MCF 10A (cell line): ENCODE measurements around the gene SPTSSA. TPM values are rescaled to one million over a fixed set of nuclear protein-coding genes. Genes with fewer than 3 reads are reported as not detected.

Experiments used
- BruUV-seq: library from RNA; stranded (reverse); fragments of 400-500 nt; replicated peaks from 2 replicates; lab custom pipeline; 2021; lab: Mats Ljungman, UMichigan
- CTCF ChIA-PET: fragments of 300-600 bp; sonication (Branson Sonifier 250); formaldehyde crosslinking; extraction: SDS; loops from one replicate; lab custom pipeline; 2021; ENCODE audit warnings: antibody characterized with exemption, inconsistent platforms; lab: Yijun Ruan, JAX
- POLR2A ChIA-PET: fragments of 300-600, 350-650 bp; sonication (Branson Sonifier 250); formaldehyde crosslinking; extraction: SDS; loops from one replicate; lab custom pipeline; 2020; ENCODE audit warnings: antibody characterized with exemption, inconsistent platforms; lab: Yijun Ruan, JAX
- DNase-seq: peaks from one replicate; pipeline ENCODE4 v3.0.0-alpha.2; 2018; ENCODE audit not compliant: unreplicated experiment
- H3K27ac Mint-ChIP-seq: one replicate; pipeline ENCODE4 v1.8.0; 2022; ENCODE audit warnings: mild to moderate bottlenecking, low read depth, mixed read lengths; ENCODE audit not compliant: unreplicated experiment
- H3K27me3 Mint-ChIP-seq: one replicate; pipeline ENCODE4 v1.8.0; 2022; ENCODE audit warnings: mixed read lengths; ENCODE audit not compliant: insufficient read depth, unreplicated experiment
- H3K36me3 Mint-ChIP-seq: one replicate; pipeline ENCODE4 v1.8.0; 2022; ENCODE audit warnings: mild to moderate bottlenecking, moderate library complexity, mixed read lengths; ENCODE audit not compliant: insufficient read depth, unreplicated experiment
- H3K4me1 Mint-ChIP-seq: one replicate; pipeline ENCODE4 v1.8.0; 2022; ENCODE audit warnings: mixed read lengths; ENCODE audit not compliant: insufficient read depth, unreplicated experiment
- H3K4me3 Mint-ChIP-seq: one replicate; pipeline ENCODE4 v1.8.0; 2022; ENCODE audit warnings: mild to moderate bottlenecking, moderate library complexity, mixed read lengths; ENCODE audit not compliant: unreplicated experiment
- H3K9me3 Mint-ChIP-seq: one replicate; pipeline ENCODE4 v1.8.0; 2022; ENCODE audit warnings: mixed read lengths; ENCODE audit not compliant: unreplicated experiment
- intact Hi-C: fragments of 100-400 bp; cut with micrococcal nuclease; formaldehyde crosslinking; loops from 2 replicates; pipeline ENCODE4 v1.14.1; 2022
- total RNA-seq: library from RNA; stranded (reverse); gene quantifications from 2 replicates; pipeline ENCODE4 v1.2.3, GENCODE V29; 2022
- TF ChIP-seq, protein P1 (sequence below): fragments of 200-600 bp; IDR thresholded peaks from one replicate; pipeline ENCODE4 v1.8.0; 2022; ENCODE audit warnings: antibody characterized with exemption, mild to moderate bottlenecking; ENCODE audit not compliant: unreplicated experiment

The SPTSSA gene
- total RNA-seq, 1 experiment from 2014 or later, result 30.5 TPM

DNA sequence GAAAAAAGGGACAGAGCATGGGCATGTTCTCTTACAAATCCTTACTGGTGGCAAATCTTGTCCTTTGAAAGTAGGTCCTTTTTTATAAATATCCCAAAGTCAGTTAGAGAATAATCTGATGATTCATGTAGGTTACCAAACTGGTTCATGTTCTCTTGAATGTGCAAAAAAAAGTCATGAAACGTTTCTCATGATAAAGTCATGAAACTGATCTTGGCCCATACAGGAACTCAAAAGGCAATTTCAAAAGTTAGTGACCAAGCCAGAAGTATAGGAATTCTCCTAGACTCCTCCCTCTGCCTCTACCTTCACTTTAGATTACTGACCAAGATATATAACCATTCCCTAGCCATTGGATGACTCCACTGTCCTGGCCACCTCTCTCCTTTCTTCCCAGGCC is 27.3 kb upstream of the SPTSSA start:
- POLR2A ChIA-PET, result no interaction called here
- H3K27ac Mint-ChIP-seq, result no peak overlapping the region
- no peaks in the 10 kb centered on the region for H3K27me3 Mint-ChIP-seq
- TF ChIP-seq, protein P1, sequence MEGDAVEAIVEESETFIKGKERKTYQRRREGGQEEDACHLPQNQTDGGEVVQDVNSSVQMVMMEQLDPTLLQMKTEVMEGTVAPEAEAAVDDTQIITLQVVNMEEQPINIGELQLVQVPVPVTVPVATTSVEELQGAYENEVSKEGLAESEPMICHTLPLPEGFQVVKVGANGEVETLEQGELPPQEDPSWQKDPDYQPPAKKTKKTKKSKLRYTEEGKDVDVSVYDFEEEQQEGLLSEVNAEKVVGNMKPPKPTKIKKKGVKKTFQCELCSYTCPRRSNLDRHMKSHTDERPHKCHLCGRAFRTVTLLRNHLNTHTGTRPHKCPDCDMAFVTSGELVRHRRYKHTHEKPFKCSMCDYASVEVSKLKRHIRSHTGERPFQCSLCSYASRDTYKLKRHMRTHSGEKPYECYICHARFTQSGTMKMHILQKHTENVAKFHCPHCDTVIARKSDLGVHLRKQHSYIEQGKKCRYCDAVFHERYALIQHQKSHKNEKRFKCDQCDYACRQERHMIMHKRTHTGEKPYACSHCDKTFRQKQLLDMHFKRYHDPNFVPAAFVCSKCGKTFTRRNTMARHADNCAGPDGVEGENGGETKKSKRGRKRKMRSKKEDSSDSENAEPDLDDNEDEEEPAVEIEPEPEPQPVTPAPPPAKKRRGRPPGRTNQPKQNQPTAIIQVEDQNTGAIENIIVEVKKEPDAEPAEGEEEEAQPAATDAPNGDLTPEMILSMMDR, result no peak
- H3K4me1 Mint-ChIP-seq, result peaks cover 8% of the 10 kb centered on the region
- H3K9me3 Mint-ChIP-seq, result no peaks in the 10 kb centered on the region
- H3K4me3 Mint-ChIP-seq, result no peak overlapping the region
- intact Hi-C loops, result no loop called here
- H3K36me3 Mint-ChIP-seq, result no peaks in the 10 kb centered on the region
- no TSS peak for BruUV-seq
- CTCF ChIA-PET, result no interaction called here
- DNase-seq, result no peak

DNA sequence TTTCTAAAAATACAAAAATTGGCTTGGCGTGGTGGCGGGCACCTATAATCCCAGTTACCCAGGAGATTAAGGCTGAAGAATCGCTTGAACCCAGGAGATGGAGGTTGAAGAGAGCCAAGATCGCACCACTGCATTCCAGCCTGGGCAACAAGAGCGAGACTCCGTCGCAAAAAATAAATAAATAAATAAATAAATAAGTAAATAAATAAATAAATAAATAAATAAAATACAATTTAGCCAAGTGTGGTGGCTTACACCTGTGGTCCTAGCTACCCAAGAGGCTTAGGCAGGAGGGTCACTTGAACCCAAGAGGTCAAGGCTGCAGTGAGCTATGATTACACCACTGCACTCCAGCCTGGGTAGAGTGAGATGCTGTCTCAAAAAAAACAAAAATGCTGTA is 26.5 kb upstream of the SPTSSA start:
- H3K4me1 Mint-ChIP-seq, result peaks cover 8% of the 10 kb centered on the region
- no peaks in the 10 kb centered on the region for H3K9me3 Mint-ChIP-seq
- BruUV-seq, result no TSS peak
- no peaks in the 10 kb centered on the region for H3K36me3 Mint-ChIP-seq
- ChIA-PET CTCF (interaction anchor here (0.5 to 0.6 kb wide), 3 partner anchors 11 to 1981 kb away, joined by 3 read pairs; no protein-coding TSS in a partner anchor), POLR2A (interaction anchor here (0.7 kb wide), 1 partner anchor 78 kb away, joined by 3 read pairs; no protein-coding TSS in a partner anchor)
- H3K4me3 Mint-ChIP-seq, result no peak overlapping the region
- DNase-seq, result no peak
- intact Hi-C loops, result no loop called here
- no peaks in the 10 kb centered on the region for H3K27me3 Mint-ChIP-seq
- no peak overlapping the region for H3K27ac Mint-ChIP-seq
- TF ChIP-seq, protein P1, result no peak

DNA sequence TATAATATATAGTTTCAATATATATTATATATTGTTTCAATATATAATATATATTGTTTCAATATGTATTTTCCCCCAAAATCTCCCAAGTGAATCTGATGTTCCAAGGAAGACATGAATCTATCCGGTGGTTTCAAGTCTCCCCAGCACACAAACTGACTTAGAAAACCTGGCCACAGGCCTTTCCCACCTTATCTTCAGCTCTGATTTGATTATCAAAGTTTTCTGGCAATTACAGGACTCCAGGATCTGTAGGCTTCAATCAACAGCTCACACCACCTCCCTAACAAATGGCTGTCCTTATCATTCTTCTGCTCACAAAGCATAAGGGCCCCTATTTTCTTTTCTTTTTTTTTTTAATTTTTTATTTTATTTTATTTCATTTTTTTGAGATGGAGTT is 22.7 kb upstream of the SPTSSA start:
- Mint-ChIP-seq H3K36me3 (no peaks in the 10 kb centered on the region), H3K4me1 (no peaks in the 10 kb centered on the region), H3K27me3 (no peaks in the 10 kb centered on the region), H3K27ac (no peak overlapping the region), H3K9me3 (no peaks in the 10 kb centered on the region), H3K4me3 (no peak overlapping the region)
- TF ChIP-seq, protein P1, result no peak
- DNase-seq, result no peak
- CTCF ChIA-PET, result interaction anchor here (1.1 kb wide), 1 partner anchor 155 kb away, joined by 3 read pairs; no protein-coding TSS in a partner anchor
- BruUV-seq, result no TSS peak
- intact Hi-C loops, result no loop called here
- POLR2A ChIA-PET, result no interaction called here

DNA sequence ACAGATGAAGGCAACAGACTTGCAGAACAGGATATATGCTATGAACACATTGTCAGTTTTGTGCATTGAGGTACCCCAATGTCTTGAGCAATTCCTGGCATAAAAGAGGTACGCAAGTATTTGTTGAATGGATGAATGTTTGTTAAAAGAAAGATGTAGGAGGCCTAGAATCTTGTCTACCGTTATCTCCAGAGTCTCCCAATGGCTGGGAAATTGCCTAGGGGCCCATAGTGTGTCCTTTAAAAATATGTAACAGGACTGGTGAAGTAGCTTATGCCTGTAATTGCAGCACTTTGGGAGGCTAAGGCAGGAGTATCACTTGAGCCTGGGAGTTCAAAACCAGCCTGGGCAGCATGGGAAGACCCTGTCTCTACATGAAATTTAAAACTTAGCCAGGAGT is 20.4 kb upstream of the SPTSSA start:
- intact Hi-C loops, result no loop called here
- no peak overlapping the region for H3K4me3 Mint-ChIP-seq
- ChIA-PET CTCF (interaction anchor here (1.0 kb wide), 1 partner anchor 16 kb away, joined by 3 read pairs; no protein-coding TSS in a partner anchor), POLR2A (interaction anchor here (1.5 kb wide), 1 partner anchor 14 kb away, joined by 3 read pairs; no protein-coding TSS in a partner anchor)
- no peaks in the 10 kb centered on the region for H3K9me3 Mint-ChIP-seq
- no TSS peak for BruUV-seq
- H3K27me3 Mint-ChIP-seq, result no peaks in the 10 kb centered on the region
- H3K36me3 Mint-ChIP-seq, result no peaks in the 10 kb centered on the region
- no peaks in the 10 kb centered on the region for H3K4me1 Mint-ChIP-seq
- no peak for DNase-seq
- TF ChIP-seq, protein P1, result no peak
- no peak overlapping the region for H3K27ac Mint-ChIP-seq
